Neural progenitor cell (in vitro differentiated cells): ENCODE measurements around the gene ATP6V0E2. TPM values are rescaled to one million over a fixed set of nuclear protein-coding genes. Genes with fewer than 3 reads are reported as not detected.
A peak's percentile ranks its signal among the peaks of the same experiment; 100 is the strongest.

ENCODE experiments used
- DNase-seq: peaks from one replicate; pipeline ENCODE4 v3.0.0-alpha.2; 2016; ENCODE audit warnings: low spot score
- H2AFZ ChIP-seq: fragments of 200-600 bp; sonication (generic); replicated peaks from 2 replicates; pipeline ENCODE4 v1.6.1; 2016; ENCODE audit warnings: antibody characterized with exemption
- H3F3A ChIP-seq: fragments of 200-600 bp; sonication (generic); 2 replicates; pipeline ENCODE4 v1.6.1; 2016; ENCODE audit warnings: antibody characterized with exemption, low read depth
- H3K27ac ChIP-seq: fragments of 200-600 bp; sonication (generic); 2 replicates; pipeline ENCODE4 v1.5.1; 2016; ENCODE audit warnings: mild to moderate bottlenecking
- H3K27me3 ChIP-seq: fragments of 200-600 bp; sonication (generic); 2 replicates; pipeline ENCODE4 v1.6.1; 2016; ENCODE audit warnings: mild to moderate bottlenecking, moderate library complexity
- H3K36me3 ChIP-seq: fragments of 200-600 bp; sonication (generic); 2 replicates; pipeline ENCODE4 v1.5.1; 2016
- H3K4me1 ChIP-seq: fragments of 200-600 bp; sonication (generic); 2 replicates; pipeline ENCODE4 v1.6.1; 2016; ENCODE audit warnings: mixed run types
- H3K4me2 ChIP-seq: fragments of 200-600 bp; sonication (generic); 2 replicates; pipeline ENCODE4 v1.6.1; 2016
- H3K4me3 ChIP-seq: fragments of 200-600 bp; sonication (generic); 2 replicates; pipeline ENCODE4 v1.5.1; 2016
- H3K79me2 ChIP-seq: fragments of 200-600 bp; sonication (generic); 2 replicates; pipeline ENCODE4 v1.6.1; 2016; ENCODE audit warnings: low read depth
- H3K9ac ChIP-seq: fragments of 200-600 bp; sonication (generic); 2 replicates; pipeline ENCODE4 v1.6.1; 2016
- H3K9me3 ChIP-seq: fragments of 200-600 bp; sonication (generic); 2 replicates; pipeline ENCODE4 v1.5.1; 2016; ENCODE audit warnings: low read depth
- H4K20me1 ChIP-seq: fragments of 200-600 bp; sonication (generic); 2 replicates; pipeline ENCODE4 v1.6.1; 2016; ENCODE audit warnings: low read depth
- H3K27ac Mint-ChIP-seq: 3 replicates; pipeline ENCODE4 v1.8.0; 2021; ENCODE audit warnings: mixed read lengths
- H3K27me3 Mint-ChIP-seq: 2 replicates; pipeline ENCODE4 v1.8.0; 2022; ENCODE audit warnings: low read depth, mild to moderate bottlenecking, inconsistent platforms, moderate library complexity, mixed read lengths; ENCODE audit not compliant: insufficient read depth
- H3K36me3 Mint-ChIP-seq: 3 replicates; pipeline ENCODE4 v1.8.0; 2021; ENCODE audit warnings: mixed read lengths
- H3K4me1 Mint-ChIP-seq: 3 replicates; pipeline ENCODE4 v1.8.0; 2021; ENCODE audit warnings: mixed read lengths
- H3K4me3 Mint-ChIP-seq: 3 replicates; pipeline ENCODE4 v1.8.0; 2021; ENCODE audit warnings: mild to moderate bottlenecking, moderate library complexity, mixed read lengths
- H3K9me3 Mint-ChIP-seq: 3 replicates; pipeline ENCODE4 v1.8.0; 2020; ENCODE audit warnings: mixed read lengths
- EZH2 ChIP-seq: fragments of 200-600 bp; sonication (generic); IDR thresholded peaks from 2 replicates; pipeline ENCODE4 v1.6.1; 2017; ENCODE audit warnings: antibody characterized with exemption, mild to moderate bottlenecking, moderate library complexity
- EZH2phosphoT487 ChIP-seq: fragments of 200-600 bp; sonication (generic); IDR thresholded peaks from 2 replicates; pipeline ENCODE4 v1.6.1; 2017; ENCODE audit warnings: antibody characterized with exemption
- total RNA-seq: library from RNA; depleted of rRNA; stranded (reverse); fragments of >200 nt; gene quantifications from 2 replicates; pipeline ENCODE4 v1.2.3, GENCODE V29; 2015; ENCODE audit warnings: low replicate concordance
- TF ChIP-seq, protein P1 (sequence below): fragments of 200-600 bp; sonication (generic); IDR thresholded peaks from 2 replicates; pipeline ENCODE4 v1.5.1; 2017; ENCODE audit warnings: antibody characterized with exemption, mild to moderate bottlenecking

Gene ATP6V0E2
- total RNA-seq, 1 donor from 2014 or later: 14.6 TPM

DNA sequence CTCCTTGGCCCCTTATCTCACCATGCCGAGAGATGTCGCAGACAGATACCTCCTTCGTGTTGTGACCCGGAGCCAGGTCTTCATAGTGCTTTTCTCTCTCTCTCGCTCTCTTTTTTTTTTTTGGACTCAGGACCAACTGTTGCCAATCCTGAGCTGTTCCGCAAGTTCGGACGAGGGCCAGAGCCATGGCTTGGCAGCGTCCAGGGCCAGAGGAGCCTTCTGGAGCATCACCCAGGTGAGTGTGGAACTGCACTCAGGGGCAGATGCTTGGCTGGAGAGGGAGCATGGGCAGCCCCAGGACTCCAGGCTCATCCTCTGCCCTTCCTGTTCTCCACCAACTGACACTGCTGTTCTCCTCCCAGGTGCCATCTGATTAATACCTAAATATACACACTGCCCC is 27.7 kb upstream of the ATP6V0E2 start:
- Histone ChIP-seq H3K4me2 (no peak overlapping the region), H3K27ac (no peak overlapping the region), H2AFZ (no peak overlapping the region), H3K79me2 (no peaks in the 10 kb centered on the region), H3K4me3 (no peak overlapping the region), H4K20me1 (no peaks in the 10 kb centered on the region), H3K36me3 (no peaks in the 10 kb centered on the region), H3K9ac (no peak overlapping the region), H3K4me1 (peaks cover 3% of the 10 kb centered on the region), H3F3A (no peaks in the 10 kb centered on the region), H3K9me3 (no peaks in the 10 kb centered on the region), H3K27me3 (peaks cover 27% of the 10 kb centered on the region)
- H3K27ac Mint-ChIP-seq: no peak overlapping the region
- DNase-seq: no peak
- peaks cover 8% of the 10 kb centered on the region for H3K36me3 Mint-ChIP-seq
- TF ChIP-seq EZH2: no peak
- TF ChIP-seq, protein P1, sequence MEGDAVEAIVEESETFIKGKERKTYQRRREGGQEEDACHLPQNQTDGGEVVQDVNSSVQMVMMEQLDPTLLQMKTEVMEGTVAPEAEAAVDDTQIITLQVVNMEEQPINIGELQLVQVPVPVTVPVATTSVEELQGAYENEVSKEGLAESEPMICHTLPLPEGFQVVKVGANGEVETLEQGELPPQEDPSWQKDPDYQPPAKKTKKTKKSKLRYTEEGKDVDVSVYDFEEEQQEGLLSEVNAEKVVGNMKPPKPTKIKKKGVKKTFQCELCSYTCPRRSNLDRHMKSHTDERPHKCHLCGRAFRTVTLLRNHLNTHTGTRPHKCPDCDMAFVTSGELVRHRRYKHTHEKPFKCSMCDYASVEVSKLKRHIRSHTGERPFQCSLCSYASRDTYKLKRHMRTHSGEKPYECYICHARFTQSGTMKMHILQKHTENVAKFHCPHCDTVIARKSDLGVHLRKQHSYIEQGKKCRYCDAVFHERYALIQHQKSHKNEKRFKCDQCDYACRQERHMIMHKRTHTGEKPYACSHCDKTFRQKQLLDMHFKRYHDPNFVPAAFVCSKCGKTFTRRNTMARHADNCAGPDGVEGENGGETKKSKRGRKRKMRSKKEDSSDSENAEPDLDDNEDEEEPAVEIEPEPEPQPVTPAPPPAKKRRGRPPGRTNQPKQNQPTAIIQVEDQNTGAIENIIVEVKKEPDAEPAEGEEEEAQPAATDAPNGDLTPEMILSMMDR: no peak
- TF ChIP-seq EZH2phosphoT487: no peak
- H3K9me3 Mint-ChIP-seq: no peaks in the 10 kb centered on the region
- H3K27me3 Mint-ChIP-seq: peaks cover 2% of the 10 kb centered on the region
- H3K4me1 Mint-ChIP-seq: peaks cover 2% of the 10 kb centered on the region
- H3K4me3 Mint-ChIP-seq: no peak overlapping the region

DNA sequence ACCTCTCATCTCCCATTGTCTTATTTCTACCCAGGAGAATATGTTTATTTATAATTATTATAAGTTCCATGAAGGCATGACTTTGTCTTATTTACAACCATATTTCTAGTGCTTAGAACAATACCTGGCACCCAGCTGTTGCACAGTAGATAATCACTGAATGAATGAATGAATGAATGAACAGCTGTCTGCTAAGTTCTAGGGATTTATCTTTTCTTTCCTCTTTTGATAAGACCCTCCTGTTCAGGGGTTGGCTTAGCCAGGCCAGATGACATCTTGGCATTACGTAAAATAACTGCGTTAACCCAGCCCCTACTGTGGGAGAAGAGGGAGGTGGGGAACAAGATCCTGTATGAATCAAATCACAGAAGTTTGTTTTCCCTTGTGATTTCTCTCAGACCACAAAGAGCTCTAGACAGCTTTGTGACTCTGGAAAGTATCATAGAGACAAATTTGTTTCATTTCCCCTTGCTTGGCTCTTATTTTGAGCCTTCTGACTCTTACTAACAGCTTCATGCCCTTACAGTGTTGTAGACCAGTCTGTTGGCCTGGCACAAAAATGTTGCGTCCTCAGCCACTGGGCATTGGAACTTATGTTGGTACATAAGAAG is 27.2 kb upstream of the ATP6V0E2 start:
- H3K4me2 ChIP-seq: no peak overlapping the region
- Mint-ChIP-seq H3K27me3 (peaks cover 2% of the 10 kb centered on the region), H3K4me1 (peaks cover 2% of the 10 kb centered on the region), H3K27ac (no peak overlapping the region), H3K9me3 (no peaks in the 10 kb centered on the region), H3K36me3 (peaks cover 8% of the 10 kb centered on the region), H3K4me3 (no peak overlapping the region)
- H3K79me2 ChIP-seq: no peaks in the 10 kb centered on the region
- no peak for DNase-seq
- H2AFZ ChIP-seq: no peak overlapping the region
- TF ChIP-seq EZH2 (no peak), EZH2phosphoT487 (no peak)
- TF ChIP-seq, protein P1: no peak
- no peak overlapping the region for H3K27ac ChIP-seq
- no peaks in the 10 kb centered on the region for H4K20me1 ChIP-seq
- no peak overlapping the region for H3K9ac ChIP-seq
- H3K27me3 ChIP-seq: peaks cover 22% of the 10 kb centered on the region
- no peaks in the 10 kb centered on the region for H3K9me3 ChIP-seq
- H3K4me1 ChIP-seq: peaks cover 3% of the 10 kb centered on the region
- H3K4me3 ChIP-seq: no peak overlapping the region
- H3F3A ChIP-seq: no peaks in the 10 kb centered on the region
- no peaks in the 10 kb centered on the region for H3K36me3 ChIP-seq

DNA sequence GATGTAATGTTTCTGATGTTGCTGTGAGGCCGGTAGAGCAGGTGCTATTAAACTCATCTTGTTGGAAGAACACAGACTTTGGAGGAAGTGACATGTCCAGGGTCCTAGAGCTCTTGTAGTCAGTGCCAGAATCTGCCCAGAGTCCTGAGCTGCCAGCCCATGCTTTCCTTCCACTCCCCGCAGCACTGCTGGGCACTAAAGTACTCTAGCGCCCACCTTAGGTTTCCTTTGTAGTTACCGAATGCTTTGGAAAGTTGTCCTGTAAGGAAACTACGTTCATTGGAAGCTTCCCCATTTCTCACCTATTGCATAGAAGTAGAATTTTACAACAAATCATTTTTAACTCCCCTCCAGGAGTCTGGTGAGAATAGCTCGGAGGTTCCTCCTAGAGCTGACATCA is 24.6 kb upstream of the ATP6V0E2 start:
- Histone ChIP-seq H3K4me1 (peaks cover 5% of the 10 kb centered on the region), H3K9me3 (no peaks in the 10 kb centered on the region), H3K79me2 (no peaks in the 10 kb centered on the region), H3K9ac (no peak overlapping the region), H2AFZ (no peak overlapping the region), H4K20me1 (no peaks in the 10 kb centered on the region), H3K27me3 (no peaks in the 10 kb centered on the region), H3K27ac (no peak overlapping the region), H3F3A (peaks cover 5% of the 10 kb centered on the region), H3K4me3 (no peak overlapping the region), H3K4me2 (no peak overlapping the region), H3K36me3 (no peaks in the 10 kb centered on the region)
- no peaks in the 10 kb centered on the region for H3K9me3 Mint-ChIP-seq
- H3K27ac Mint-ChIP-seq: no peak overlapping the region
- H3K27me3 Mint-ChIP-seq: peaks cover 6% of the 10 kb centered on the region
- H3K4me1 Mint-ChIP-seq: peaks cover 5% of the 10 kb centered on the region
- peaks cover 8% of the 10 kb centered on the region for H3K36me3 Mint-ChIP-seq
- DNase-seq: peak; percentile 39
- H3K4me3 Mint-ChIP-seq: no peak overlapping the region
- TF ChIP-seq, protein P1: peak; percentile 31
- TF ChIP-seq EZH2phosphoT487: no peak
